GM12873 (cell line): ENCODE results near the gene PDE4B.

Experiments used
- TF ChIP-seq, protein P1 (sequence below): IDR thresholded peaks from 2 replicates; pipeline ENCODE4 v1.5.1; 2012; ENCODE audit warnings: low read depth, mild to moderate bottlenecking, moderate library complexity, low read length, control low read depth; ENCODE audit not compliant: insufficient read depth; ENCODE audit errors: missing control alignments

Gene PDE4B

DNA sequence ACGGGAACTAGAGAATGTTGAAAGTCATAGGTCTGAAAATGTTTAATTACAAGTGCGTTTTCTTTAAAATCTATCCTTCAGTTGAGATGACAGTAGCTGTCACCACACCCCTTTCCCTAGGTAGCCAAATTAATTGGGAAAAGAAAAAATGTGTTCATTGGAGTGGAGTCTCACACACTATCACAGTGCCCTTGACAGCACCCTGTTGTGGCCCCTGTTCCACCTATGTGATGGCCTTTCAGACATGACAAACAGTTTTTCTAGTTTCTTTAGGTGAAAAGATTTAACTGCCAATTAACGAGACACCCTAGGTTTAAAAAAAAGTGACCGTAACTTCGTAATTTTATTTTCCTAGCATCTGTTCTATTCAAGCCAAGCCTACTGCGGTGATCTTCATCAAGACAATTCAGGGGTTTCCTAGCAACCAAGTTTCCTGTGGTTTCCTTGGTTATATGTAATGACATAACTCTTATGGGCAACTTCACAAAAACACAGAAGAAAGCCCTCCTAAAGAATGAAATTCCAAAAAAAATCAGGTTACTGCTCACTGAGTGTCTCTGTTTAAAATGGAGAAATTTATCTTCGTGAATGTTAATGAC is 298.3 kb downstream of the PDE4B start:
- TF ChIP-seq, protein P1, sequence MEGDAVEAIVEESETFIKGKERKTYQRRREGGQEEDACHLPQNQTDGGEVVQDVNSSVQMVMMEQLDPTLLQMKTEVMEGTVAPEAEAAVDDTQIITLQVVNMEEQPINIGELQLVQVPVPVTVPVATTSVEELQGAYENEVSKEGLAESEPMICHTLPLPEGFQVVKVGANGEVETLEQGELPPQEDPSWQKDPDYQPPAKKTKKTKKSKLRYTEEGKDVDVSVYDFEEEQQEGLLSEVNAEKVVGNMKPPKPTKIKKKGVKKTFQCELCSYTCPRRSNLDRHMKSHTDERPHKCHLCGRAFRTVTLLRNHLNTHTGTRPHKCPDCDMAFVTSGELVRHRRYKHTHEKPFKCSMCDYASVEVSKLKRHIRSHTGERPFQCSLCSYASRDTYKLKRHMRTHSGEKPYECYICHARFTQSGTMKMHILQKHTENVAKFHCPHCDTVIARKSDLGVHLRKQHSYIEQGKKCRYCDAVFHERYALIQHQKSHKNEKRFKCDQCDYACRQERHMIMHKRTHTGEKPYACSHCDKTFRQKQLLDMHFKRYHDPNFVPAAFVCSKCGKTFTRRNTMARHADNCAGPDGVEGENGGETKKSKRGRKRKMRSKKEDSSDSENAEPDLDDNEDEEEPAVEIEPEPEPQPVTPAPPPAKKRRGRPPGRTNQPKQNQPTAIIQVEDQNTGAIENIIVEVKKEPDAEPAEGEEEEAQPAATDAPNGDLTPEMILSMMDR: no peak

DNA sequence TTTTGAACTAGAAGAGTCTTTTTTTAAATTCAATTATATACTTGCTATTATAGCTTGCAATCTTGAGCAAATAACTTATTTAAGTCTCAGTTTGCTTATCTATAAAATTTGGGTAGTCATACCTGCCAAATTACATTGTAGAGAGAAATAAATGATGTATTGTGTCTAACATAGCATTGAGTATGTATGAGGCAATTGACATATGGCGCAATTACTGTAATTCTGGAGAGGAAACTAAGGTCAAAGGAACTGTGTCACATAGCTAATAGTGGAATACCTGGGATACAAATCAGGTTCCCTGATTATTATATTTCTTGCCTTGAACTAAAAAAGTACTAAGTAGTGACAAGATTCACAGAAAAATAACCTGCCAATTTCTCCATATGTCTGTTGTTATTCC is 302.5 kb downstream of the PDE4B start:
- TF ChIP-seq, protein P1: no peak

DNA sequence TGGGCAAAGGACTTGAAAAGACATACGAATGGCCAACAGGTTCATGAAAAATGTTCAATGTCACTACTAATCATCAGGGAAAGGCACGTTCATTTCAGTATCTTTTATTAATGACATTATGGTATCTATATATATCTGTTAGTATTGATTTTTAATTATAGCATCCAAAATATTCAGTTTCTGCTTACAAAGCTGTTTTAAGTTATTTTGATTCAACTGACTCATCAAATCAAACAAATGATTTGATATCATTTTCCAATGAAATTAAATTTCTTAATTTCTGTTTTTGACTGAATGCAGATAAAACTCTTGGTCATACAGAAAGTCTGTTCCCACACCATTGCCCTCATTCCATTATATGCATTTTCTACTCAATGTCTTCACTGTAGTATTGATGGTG is 315.9 kb downstream of the PDE4B start:
- TF ChIP-seq, protein P1: no peak

DNA sequence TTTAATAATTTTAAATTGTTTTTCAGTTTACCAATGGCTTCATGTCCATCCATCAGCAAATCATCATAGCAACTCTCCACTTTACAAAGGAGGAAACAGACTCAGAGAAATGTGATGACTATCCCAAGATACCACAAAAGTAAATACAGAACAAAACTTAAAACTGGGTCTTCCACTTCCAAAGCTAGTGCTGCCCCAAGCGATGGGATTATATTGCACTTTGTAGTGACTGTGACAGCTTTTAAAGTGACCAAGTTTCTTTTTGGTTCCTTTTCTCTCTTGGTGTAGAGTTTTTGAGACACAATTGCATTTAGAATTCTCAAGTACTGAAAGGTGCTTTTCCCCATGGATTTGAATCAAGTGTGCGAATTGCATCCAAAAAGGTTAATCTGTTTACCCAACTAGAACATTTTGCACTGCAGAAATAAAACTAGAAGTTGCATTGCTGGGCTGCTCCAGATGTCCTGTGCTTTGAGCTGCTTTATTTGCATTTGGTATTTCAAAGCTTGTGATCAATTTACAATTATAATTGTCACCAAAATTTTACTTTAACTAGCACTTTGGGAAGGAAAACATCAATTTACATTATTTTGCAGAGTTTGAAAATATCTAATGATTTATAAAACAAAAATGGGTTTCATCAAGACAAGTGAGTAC is 320.2 kb downstream of the PDE4B start:
- TF ChIP-seq, protein P1: no peak

DNA sequence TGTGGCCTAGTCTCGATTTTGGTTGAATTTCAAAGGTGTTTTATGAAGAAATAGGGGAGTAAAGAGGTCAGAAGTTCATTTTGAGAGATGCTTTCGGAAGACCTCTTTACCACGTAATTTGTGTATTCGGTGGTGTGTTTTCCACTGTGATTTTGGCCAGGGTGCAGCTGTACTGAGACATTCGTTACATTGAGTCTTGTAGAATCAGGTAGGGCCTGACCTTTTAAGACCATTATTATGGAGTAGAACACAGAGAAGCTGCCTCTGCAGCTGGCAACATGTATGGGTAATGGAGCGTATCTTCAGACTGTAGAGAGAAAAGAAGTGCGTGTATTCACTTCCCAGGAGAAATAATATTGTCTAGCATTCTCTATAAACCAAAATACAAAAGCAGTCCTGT is 326.5 kb downstream of the PDE4B start:
- TF ChIP-seq, protein P1: no peak

DNA sequence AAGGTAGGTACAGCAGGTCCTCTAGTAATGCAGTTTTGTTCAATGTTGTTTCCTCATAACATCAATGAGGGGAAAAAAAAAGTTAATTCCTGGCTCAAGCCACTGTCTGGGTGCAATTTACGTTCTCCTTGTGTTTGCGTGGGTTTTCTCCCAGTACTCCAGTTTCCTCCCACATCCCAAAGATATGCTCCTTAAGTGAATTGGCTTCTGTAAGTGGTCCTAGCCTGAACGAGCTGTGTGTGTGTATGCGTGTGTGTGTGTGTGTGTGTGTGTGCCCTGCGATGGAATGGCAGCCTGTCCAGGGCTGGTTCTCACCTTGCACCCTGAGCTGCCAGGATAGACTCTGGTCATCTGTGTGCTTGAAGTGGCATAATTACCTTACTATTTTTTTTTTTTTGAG is 332.0 kb downstream of the PDE4B start:
- TF ChIP-seq, protein P1: no peak

DNA sequence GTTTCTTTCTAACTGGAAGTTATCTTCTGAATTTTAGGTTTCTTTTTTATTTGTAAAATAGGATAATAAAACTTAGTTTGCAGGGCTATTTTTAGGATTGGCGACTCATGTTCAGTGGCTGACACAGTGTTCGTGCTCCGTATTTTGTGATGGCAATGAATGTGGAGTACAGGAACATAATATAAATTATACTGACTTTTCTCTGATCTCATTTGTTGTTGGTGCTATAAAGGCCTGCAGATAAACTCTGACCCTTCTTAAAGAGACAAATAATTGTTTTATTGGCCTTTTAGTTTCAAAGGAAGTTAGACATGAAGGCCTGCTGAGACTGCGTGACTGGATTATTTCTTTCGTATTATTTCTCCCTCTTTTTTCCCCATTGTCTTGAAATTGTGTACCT is 339.6 kb downstream of the PDE4B start:
- TF ChIP-seq, protein P1: no peak
